Hepatocyte (in vitro differentiated cells): ENCODE measurements around the gene CDH26. TPM values are rescaled to one million over a fixed set of nuclear protein-coding genes. Genes with fewer than 3 reads are reported as not detected.

Experiments
- DNase-seq: peaks from one replicate; pipeline ENCODE4 v3.0.0-alpha.2; 2016; ENCODE audit warnings: low spot score
- H2AFZ ChIP-seq: fragments of 200-600 bp; sonication (generic); 2 replicates; pipeline ENCODE4 v1.6.0; 2016; ENCODE audit warnings: antibody characterized with exemption, mild to moderate bottlenecking
- H3K27ac ChIP-seq: fragments of 200-600 bp; sonication (generic); 2 replicates; pipeline ENCODE4 v1.5.1; 2016; ENCODE audit warnings: mild to moderate bottlenecking
- H3K27me3 ChIP-seq: fragments of 200-600 bp; sonication (generic); 2 replicates; pipeline ENCODE4 v1.6.1; 2016
- H3K36me3 ChIP-seq: fragments of 200-600 bp; sonication (generic); replicated peaks from 2 replicates; pipeline ENCODE4 v1.5.1; 2016; ENCODE audit warnings: low read depth; ENCODE audit not compliant: insufficient read depth
- H3K4me1 ChIP-seq: fragments of 200-600 bp; sonication (generic); 2 replicates; pipeline ENCODE4 v1.5.1; 2016; ENCODE audit warnings: mild to moderate bottlenecking, moderate library complexity; ENCODE audit not compliant: insufficient read depth
- H3K4me2 ChIP-seq: fragments of 200-600 bp; sonication (generic); 2 replicates; pipeline ENCODE4 v1.6.0; 2016
- H3K4me3 ChIP-seq: fragments of 200-600 bp; sonication (generic); 2 replicates; pipeline ENCODE4 v1.5.1; 2016; ENCODE audit warnings: mild to moderate bottlenecking
- H3K79me2 ChIP-seq: fragments of 200-600 bp; sonication (generic); 2 replicates; pipeline ENCODE4 v1.6.0; 2017; ENCODE audit warnings: mild to moderate bottlenecking
- H3K9me2 ChIP-seq: fragments of 200-600 bp; sonication (generic); replicated peaks from 2 replicates; pipeline ENCODE4 v1.6.0; 2017; ENCODE audit warnings: mild to moderate bottlenecking; ENCODE audit not compliant: insufficient read depth
- H3K9me3 ChIP-seq: fragments of 200-600 bp; sonication (generic); 2 replicates; pipeline ENCODE4 v1.5.1; 2016; ENCODE audit warnings: low read depth, mild to moderate bottlenecking
- H4K20me1 ChIP-seq: fragments of 200-600 bp; sonication (generic); 2 replicates; pipeline ENCODE4 v1.6.0; 2016; ENCODE audit warnings: mild to moderate bottlenecking; ENCODE audit not compliant: insufficient read depth, poor library complexity, severe bottlenecking
- EZH2 ChIP-seq: fragments of 200-600 bp; sonication (generic); IDR thresholded peaks from 2 replicates; pipeline ENCODE4 v1.6.1; 2016; ENCODE audit warnings: antibody characterized with exemption, mild to moderate bottlenecking, borderline replicate concordance
- EZH2phosphoT487 ChIP-seq: fragments of 200-600 bp; sonication (generic); IDR thresholded peaks from one replicate; pipeline ENCODE4 v1.6.1; 2018; ENCODE audit warnings: antibody characterized with exemption, mild to moderate bottlenecking, low read depth, moderate library complexity; ENCODE audit not compliant: unreplicated experiment, severe bottlenecking
- WGBS: methylation state at CpG from one replicate; pipeline ENCODE4 v1.1.6; 2016; ENCODE audit warnings: low lambda C conversion rate; ENCODE audit errors: missing lambda C conversion rate; 5-methylcytosine and 5-hydroxymethylcytosine counted together
- polyA plus RNA-seq: library from polyadenylated mRNA; unstranded; fragments of >200 nt; fragmentation: Nextera tagmentation; extraction: Ambion mirVana; gene quantifications from 2 replicates; pipeline ENCODE4 v1.2.1, GENCODE V29; 2016
- total RNA-seq: library from RNA; depleted of rRNA; stranded (reverse); fragments of >200 nt; gene quantifications from 2 replicates; pipeline ENCODE4 v1.2.3, GENCODE V29; 2014
- TF ChIP-seq, protein P1 (sequence below): fragments of 200-600 bp; sonication (generic); IDR thresholded peaks from 2 replicates; pipeline ENCODE4 v1.5.1; 2016; ENCODE audit warnings: antibody characterized with exemption, mild to moderate bottlenecking; ENCODE audit not compliant: poor library complexity

The CDH26 gene
- total and polyA plus RNA-seq, 2 experiments from 2014 or later = 2.2 to 2.3 TPM

GRCh38 chr20:60000271-60001042, 42.2 kb downstream of the CDH26 start:
- H3K9me2 ChIP-seq = no peaks in the 10 kb centered on the region
- H3K36me3 ChIP-seq = no peaks in the 10 kb centered on the region
- no peak overlapping the region for H3K4me3 ChIP-seq
- no peak overlapping the region for H3K27ac ChIP-seq
- H4K20me1 ChIP-seq = no peaks in the 10 kb centered on the region
- H3K79me2 ChIP-seq = no peaks in the 10 kb centered on the region
- TF ChIP-seq, protein P1, sequence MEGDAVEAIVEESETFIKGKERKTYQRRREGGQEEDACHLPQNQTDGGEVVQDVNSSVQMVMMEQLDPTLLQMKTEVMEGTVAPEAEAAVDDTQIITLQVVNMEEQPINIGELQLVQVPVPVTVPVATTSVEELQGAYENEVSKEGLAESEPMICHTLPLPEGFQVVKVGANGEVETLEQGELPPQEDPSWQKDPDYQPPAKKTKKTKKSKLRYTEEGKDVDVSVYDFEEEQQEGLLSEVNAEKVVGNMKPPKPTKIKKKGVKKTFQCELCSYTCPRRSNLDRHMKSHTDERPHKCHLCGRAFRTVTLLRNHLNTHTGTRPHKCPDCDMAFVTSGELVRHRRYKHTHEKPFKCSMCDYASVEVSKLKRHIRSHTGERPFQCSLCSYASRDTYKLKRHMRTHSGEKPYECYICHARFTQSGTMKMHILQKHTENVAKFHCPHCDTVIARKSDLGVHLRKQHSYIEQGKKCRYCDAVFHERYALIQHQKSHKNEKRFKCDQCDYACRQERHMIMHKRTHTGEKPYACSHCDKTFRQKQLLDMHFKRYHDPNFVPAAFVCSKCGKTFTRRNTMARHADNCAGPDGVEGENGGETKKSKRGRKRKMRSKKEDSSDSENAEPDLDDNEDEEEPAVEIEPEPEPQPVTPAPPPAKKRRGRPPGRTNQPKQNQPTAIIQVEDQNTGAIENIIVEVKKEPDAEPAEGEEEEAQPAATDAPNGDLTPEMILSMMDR = no peak
- no peak for TF ChIP-seq EZH2phosphoT487
- H3K4me2 ChIP-seq = no peak overlapping the region
- no peak overlapping the region for H2AFZ ChIP-seq
- WGBS = 82% methylated on average over 8 of the region's 8 CpGs
- DNase-seq = no peak
- H3K4me1 ChIP-seq = no peaks in the 10 kb centered on the region
- no peaks in the 10 kb centered on the region for H3K27me3 ChIP-seq
- no peaks in the 10 kb centered on the region for H3K9me3 ChIP-seq

- Histone ChIP-seq H3K9me3 (no peaks in the 10 kb centered on the region), H3K79me2 (no peaks in the 10 kb centered on the region), H3K4me2 (no peak overlapping the region), H3K27ac (no peak overlapping the region), H3K27me3 (no peaks in the 10 kb centered on the region), H2AFZ (no peak overlapping the region), H3K36me3 (no peaks in the 10 kb centered on the region), H4K20me1 (no peaks in the 10 kb centered on the region), H3K4me3 (no peak overlapping the region), H3K4me1 (no peaks in the 10 kb centered on the region), H3K9me2 (no peaks in the 10 kb centered on the region)
- TF ChIP-seq EZH2 = no peak
- TF ChIP-seq, protein P1 = no peak
- TF ChIP-seq EZH2phosphoT487 = no peak
- no peak for DNase-seq
- 84% methylated on average over 11 of the region's 11 CpGs for WGBS
Measured at GRCh38 chr20:60001108-60001507, 42.9 kb downstream of the CDH26 start.

DNA sequence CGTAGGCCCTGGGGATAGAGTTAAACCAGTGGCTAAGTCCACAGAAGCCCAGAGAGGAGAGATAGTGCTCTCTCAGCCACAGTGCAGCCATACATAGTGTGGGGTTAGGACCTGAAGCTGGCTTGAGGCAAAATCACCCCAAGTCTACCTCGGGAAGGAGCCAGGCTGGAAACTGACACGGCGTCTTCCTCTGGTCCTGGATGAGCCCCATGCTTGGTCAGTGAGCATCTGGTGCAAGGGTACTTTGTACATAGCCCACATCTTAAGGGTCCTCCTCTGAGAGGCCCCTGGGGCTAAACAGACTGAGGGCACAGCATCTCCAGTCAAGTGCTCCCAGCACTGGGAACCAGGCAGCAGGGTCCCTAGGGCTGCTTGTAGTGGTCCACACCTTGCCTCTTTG, 45.6 kb downstream of the CDH26 start:
- TF ChIP-seq EZH2phosphoT487 = no peak
- no peak for TF ChIP-seq EZH2
- TF ChIP-seq, protein P1 = no peak
- Histone ChIP-seq H3K27me3 (no peaks in the 10 kb centered on the region), H3K4me3 (no peak overlapping the region), H3K9me2 (no peaks in the 10 kb centered on the region), H3K27ac (no peak overlapping the region), H3K79me2 (no peaks in the 10 kb centered on the region), H4K20me1 (no peaks in the 10 kb centered on the region), H3K36me3 (no peaks in the 10 kb centered on the region), H3K4me1 (no peaks in the 10 kb centered on the region), H3K4me2 (no peak overlapping the region), H3K9me3 (no peaks in the 10 kb centered on the region), H2AFZ (no peak overlapping the region)
- 91% methylated on average over 4 of the region's 4 CpGs for WGBS
- DNase-seq = no peak
